HG02938 (cell line): ENCODE data around the gene C6.
"Not testable (repeated sequence)": the region's sequence is repeated elsewhere in the genome, so short reads cannot be mapped to it uniquely, and the experiment has no call there.

Source experiments
- ATAC-seq: cut with Tn5 transposase; IDR thresholded peaks from one replicate; pipeline ENCODE4 v1.9.1; 2021; ENCODE audit warnings: mild to moderate bottlenecking, moderate library complexity; ENCODE audit not compliant: unreplicated experiment

Gene C6

DNA sequence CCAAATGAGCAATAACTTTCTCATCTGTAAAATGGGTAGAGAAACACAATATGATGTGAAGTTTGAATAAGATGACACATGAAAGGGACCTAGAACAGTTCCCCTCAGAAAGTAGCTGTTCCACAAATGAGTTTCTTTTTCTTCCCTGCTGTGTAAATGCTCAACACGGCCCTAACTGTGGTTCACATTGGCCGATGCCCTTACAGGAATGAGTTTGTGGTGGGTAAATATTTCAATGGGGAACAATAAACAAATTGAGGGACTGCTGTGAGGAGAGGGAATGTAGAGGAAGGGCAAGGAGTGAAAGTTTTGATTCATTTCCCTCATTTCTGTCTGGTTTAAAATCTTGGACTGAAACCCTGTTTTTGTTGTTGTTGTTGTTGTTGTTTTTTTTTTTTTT lies 12.8 kb downstream of the C6 start:
- ATAC-seq, result no peak

DNA sequence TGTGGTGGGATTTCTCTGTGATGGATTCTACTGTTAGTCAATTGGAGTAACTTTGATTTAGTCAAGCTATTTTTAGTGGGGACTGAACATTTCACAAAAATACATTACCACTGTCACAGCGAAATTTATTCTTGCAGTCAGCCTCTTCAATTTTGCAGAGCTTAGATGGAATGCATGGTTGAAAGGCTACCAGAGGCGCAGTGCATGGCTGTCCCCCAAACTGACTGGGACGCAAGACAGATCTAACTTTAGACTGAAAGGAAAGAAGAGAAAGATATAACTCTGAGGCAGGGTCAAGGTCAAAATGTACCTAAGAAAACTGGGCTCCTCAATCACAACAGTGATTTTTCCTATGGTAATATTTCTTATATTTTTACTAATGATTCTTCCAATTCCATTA lies 13.7 kb downstream of the C6 start:
- no peak for ATAC-seq

DNA sequence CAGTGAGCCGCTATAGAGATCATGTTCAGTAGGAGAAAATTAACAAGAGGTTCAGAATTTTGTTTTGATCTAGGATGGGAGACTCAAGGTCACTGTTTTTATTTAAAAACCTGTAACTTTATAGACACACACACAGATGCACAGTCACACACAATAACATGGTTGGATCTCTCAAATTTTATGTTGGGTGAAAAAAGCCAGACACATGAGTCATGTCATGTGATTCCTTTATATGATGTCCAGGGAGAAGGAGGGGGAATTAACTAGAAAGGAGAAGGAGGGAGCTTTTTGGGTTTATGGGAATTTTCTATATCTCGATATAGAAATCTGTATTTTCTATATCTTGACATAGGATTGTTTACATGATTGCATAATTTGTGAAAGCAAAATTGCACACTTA lies 17.1 kb downstream of the C6 start:
- ATAC-seq, result no peak

DNA sequence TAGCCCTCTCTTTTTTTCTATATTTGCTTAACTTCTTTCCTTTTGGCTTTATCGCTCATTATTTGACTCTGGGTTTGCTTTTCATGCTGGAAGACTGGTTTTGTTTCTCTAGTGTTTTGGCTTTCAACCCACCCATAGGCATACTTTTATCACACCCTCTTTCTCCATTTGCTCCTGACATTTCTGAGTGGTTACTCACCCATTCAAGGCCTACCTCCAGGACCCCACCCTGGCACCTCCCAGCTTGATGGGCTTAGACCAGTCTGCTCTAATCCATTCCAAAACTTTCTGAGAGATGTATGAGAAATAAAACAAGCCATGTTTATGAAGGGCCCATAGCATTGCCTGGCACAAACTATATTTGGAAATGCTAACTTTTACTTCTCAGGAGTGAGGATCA lies 18.1 kb downstream of the C6 start:
- no peak for ATAC-seq

DNA sequence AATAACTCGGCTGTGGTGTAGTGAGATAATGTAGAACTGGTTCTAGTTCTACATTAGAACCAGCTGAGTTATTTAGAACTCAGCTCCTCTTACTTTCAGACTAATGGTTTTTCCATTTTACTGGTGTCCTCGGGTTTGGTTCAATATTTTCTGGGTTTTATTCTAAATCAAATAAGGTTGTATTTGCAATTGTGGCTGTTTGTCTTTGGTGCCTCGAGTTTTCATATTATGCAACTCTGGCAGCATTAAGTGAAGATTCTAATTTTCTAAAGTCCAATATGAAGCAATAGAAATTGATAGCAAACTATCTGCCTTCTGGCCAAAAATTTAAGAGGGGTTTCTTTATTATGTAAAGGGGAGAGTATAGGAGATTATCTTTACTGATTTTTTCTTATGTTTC lies 19.0 kb downstream of the C6 start:
- no peak for ATAC-seq

DNA sequence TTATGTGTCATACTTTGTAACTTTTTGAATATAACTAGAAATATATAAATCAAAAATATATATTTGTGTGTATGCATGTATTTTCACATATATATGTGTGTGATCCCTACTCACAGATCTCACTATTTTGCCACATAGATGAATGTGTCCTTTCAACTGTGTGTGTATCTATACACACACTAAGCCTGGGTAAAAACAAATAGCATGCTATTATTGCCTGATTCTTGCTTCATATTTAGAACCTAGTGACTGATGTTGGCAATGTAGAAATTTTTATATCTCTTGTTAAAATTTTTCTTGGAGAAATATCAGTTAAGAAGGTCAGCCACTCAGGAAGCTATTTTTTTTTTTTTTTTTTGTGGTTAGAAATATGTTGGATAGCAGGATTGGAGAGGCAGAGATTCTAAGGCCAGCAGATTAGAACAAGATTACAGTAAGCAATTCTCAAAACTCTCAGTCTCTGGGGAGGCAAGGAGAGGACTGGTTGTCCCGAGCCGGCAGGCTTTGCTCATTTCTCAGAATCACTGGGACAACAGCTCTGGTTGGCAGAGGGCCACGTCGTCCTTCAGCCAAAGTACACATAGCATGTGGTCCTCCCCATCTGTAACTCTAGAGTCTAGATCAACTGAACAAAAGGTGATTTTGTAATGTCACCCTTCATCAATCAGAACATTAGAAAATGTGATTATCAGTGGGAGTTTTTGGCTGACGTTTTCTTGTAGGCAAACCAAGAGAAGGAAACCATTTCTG lies 19.7 kb downstream of the C6 start:
- ATAC-seq, result no peak

DNA sequence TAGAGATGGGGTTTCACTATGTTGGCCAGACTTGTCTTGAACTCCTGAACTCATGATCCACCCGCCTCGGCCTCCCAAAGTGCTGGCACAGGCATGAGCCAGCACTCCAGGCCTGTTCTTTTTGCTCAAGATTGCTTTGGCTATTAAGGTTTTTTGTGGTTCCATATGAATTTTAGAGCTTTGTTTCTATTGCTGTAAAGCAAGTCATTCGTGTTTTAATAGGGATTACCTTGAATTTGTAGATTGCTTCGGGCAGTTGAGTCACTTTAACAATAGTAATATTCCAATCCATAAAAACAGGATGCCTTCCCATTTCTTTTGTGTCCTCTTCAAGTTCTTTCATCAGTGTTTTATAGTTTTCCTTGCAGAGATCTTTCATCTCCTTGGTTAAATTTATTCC lies 22.1 kb downstream of the C6 start:
- ATAC-seq, result no peak

DNA sequence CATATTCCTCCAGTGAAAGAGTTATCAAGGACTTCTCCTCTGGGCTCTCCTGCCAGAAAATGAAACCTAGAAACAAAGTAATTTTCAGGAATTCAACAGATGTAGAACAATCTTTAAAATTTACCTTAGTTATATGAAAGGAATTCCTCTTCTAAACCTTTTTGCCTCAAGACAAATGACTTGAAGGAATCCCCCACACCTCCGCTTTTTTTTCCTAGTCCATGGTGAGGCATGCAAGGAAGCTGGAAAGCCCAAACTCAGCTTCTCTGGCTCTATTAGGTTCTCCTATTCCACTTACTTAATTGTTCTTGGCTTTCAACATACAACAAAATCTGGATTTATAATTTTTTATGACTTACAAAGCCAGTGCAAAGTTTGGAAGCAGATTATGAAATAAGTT lies 27.2 kb downstream of the C6 start:
- ATAC-seq, result no peak

DNA sequence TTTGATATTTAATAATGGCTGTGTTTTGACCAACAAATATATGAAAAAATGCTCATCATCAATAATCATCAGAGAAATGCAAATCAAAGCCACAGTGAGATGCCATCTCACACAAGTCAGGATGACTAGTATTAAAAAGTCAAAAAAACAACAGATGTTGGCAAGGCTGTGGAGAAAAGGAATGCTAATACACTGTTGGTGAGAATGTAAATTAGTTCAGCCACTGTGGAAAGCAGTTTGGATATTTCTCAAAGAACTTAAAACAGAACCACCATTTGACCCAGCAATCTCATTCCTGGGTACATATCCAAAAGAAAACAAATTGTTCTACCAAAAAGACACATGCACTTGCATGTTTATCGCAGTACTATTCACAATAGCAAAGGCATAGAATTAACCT lies 30.0 kb downstream of the C6 start:
- not testable (repeated sequence) for ATAC-seq

DNA sequence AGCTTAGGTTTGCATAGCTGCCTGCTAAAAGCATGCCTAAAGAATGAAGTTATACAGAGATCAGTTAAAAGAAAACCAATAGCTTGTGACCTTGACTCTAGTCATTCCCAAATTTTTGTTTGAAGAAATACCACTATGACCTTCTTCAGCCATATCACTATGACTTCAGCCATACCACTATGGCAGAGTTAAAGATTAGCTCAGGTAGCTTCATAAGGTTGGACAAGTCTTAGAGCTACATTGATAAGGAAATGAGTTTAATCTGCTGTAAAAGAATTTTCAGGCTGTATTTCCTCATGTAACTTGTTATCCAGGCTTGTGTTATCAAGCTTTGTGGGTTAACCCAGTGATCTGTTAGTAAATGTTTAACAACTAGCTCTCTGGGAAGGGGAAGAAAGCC lies 30.7 kb downstream of the C6 start:
- ATAC-seq, result no peak

DNA sequence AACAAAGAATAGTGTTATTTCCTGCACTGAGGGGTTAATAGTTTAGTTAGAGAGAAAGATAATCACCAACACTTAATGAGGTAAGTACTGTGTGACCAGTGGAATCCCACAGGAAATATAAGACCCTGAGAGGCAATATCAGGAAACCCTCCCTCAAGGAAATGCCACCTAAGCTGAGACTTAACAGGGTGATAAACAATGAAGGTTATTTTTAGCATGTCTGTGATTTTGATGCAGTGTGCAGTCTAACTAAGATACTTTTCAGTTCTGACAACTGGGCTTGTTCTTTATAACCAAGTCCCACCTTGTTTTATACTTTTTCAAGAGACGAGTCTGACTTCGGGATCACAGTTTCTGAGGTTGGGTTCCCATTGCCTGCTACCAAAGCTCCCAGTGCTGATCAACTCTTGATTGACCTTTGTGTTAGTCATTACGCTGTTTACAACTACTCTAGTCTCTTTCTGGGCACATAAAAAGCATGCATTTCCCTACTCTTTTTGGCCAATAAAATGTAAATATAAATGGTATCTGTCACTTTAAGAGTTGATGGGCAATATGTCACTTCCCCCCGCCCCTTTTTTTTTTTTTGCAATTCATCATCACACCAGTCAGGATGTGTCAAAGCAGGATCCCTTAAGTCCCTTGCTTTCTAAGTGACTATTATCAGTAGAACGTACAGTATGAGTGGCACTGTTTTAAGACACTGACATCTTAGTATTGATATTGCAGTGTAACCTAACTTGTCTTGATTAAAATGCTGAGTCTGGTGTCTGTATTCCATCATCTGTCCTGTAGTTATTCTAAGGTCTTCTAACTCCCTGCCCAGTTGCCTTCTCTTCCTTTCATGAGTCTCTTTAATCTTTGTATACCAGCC lies 31.4 kb downstream of the C6 start:
- ATAC-seq, result no peak

DNA sequence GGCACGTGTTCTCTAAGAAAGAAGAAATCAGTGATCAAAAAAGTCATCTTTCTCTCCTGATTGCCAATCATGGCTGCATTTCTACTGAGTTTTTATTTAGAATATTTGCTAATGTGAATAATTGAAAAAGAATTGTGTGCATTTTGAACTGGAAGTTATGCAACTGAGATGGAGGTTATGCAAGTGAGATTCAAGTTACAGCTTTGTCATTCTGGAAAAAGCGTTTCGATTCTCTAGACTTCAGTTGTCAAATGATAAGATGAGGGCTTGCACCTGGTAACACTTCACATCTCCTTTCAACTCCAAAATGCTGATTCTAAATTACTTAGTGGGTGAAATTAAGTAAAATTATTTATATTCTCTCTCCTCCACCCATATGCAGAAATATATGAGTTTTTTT lies 36.4 kb downstream of the C6 start:
- ATAC-seq, result no peak

DNA sequence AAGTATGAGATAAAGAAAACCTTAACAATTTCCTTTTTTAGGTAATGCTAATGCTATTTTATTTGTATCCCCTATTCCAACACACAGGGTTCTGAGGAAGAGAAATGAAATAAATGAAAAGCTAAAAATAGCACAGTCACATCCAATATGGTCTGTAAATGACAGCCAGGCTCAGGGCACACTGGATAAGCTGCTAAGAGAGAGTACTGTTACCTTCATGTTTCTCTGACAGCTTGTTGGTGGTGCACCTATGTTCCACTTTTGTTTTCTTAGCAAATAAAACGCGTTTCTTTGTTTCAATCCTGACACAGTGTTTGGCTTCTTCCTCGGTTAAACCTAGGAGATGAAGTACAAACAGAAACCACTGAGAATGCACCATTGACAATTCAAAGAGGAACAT lies 41.3 kb downstream of the C6 start:
- no peak for ATAC-seq

DNA sequence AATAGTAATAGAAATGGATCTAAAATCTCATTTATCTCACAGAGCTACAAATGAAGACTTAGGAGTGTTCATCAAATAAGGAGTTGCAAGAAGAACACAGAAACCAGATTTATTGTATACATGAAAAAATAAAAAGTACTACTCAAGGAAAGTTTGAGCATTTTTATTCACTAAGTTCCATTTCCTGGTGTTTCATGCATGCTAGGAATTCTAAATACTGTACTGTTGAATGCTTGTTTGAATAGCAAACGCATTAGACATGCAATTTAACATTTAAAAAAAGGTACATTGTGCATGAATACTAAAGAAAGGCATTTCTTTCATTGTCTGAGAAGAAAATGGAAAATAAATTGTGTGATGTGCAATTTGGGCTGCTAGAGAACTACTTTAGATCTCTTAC lies 52.1 kb downstream of the C6 start:
- ATAC-seq, result no peak

DNA sequence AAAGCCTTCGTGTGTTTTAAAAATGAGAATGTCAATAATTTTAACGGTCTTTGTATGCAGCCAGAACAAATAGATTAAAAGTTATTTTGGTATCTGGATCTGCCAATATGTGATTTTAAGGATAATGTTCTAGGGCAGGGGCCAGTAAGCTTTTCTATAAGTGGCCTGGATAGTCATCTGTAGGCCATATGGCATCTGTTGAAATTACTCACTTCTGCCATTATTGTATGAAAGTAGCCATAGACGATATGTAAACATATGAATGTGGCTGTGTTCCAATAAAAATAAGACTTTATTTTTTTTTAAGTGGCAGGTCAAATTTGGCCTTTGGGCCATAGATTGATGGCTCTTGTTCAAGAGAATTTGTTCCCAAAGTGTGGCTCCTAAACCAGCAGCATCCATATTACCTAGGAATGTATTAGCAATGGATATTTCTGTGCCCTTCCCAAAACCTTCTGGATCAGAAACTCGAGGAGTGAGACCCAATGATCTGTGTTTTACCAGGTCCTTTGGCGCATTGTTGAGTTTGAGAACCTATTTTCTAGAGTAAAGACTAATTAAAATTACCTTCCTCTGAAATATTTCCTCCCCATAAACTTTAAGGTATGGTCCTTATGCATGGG lies 55.9 kb downstream of the C6 start:
- ATAC-seq, result no peak

DNA sequence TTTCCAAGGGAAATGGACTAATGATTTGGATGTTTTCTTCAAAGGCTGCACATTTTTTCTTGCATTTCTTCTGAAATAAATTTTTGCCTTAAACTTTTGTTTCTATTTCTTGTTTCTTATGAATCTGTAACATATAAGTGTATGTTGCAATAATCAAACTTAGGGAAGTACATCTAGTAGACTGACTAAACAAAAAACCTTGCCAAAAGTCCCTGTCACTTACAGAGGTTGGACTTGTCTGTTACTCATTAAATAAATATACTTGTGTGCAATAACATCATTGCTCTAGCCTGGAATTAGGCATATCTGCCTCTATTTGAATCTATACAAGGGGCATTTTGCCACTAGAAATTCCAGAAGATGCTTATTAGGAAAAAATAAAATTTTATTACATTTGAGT lies 56.6 kb downstream of the C6 start:
- no peak for ATAC-seq

DNA sequence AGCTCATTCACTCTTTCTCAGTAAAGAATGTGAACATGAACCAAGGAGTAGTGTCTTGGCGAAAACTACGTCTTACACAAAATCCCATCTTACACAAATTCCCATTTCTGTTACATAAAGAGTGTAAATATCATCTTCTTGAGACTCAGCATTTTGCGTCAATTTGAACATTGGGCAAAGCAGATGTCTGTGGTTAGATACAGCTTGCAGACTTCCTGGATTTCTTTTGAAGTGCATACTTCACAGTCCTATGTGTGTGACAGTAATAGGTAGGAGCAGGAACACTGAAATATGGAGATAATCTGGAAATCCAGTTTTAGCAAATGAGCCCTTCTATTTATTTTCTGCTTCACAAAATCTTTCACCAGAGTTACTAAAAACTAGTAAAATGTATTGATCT lies 58.8 kb downstream of the C6 start:
- no peak for ATAC-seq

DNA sequence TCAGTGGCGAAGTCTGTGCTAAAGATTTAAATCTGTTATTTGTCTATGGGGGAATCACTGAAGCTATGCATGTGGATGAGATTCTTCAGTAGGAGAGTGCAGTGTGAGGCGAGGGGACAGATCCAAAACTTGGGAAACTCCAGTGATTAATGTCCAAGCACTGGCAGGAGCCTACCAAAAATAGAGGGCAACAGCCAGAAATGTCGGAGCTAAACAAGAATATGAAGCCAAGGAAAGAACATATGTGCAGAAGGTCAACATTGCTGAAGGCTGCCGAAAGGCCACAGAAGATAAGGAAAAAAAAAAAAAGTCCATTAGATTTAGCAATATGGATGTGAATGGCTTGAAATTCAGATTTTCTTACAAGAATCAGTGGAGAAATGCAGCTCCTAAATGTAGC lies 61.8 kb downstream of the C6 start:
- no peak for ATAC-seq

DNA sequence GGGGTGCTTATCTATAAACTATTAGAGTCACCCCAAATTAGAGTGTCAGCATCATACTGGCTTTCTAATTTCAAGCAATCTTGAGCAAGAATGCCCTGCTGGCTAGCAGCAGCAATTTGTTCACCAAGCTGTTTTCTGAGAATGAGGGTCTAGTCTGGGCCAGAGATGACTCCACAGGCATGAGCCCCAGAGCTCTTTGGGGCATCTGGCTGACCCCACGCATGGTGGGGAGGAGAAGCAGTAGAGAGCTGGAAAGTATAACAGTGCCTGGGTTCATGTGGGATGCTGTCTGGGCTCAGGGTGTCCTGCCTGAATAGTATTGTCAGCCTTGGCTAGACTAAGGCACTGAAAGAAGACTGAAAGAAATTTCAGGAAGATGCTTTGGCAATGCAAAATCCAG lies 64.9 kb downstream of the C6 start:
- no peak for ATAC-seq

DNA sequence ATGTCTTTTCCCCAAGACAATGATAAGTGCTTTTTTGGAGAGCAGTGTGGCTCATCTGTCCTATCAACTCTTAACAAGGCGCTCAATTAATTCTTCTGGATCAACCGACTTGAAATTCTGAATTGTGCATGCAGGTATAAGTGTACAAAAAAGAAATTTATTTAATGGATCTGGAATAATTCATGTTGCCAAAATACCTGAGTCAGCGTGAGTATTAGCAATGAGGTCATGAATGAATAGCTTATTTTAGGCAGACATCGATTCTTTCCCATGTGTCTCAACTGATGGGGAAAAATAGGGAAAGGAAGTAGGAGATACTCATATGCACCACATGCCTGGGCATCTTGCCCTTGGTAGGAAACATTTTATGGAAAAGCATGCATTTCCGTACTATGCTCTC lies 68.0 kb downstream of the C6 start:
- no peak for ATAC-seq

DNA sequence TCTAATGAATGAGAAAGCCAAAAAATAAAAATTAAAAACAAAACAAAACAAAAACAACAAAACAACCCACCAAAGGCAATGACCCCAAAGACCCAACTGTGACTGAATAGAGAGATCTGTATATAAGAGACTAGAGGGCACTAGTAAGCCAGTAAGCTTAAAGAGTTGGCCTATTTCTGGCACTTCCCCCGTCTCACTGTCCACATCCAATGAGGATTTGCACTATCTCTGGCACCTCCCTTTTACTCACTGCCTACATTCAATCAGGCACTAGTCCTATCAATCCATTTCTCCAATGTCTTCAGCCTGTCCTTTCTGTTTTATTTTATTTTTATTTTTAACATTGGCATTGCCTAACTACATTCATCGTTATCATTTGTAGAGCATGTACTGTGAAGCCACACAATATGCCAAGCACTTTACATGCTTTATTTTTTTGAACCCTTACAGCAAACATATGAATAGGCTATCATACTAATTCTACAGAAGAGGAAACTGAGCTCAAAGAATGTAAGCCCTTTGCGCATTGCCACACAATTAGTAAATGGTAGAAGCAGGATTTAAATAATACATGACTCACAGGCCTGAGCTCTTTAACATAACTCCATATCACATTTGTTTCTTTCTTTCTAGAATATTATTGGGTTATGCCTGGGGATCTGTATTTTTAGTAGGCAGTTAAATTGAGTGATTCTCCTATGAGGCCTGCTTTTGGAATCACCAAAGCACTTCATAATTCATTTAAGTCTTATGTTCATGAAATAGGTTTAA lies 70.0 kb downstream of the C6 start:
- ATAC-seq, result no peak
